CD14-positive monocyte (primary cell): ENCODE results near the gene LGALS3BP. TPM values are rescaled to one million over a fixed set of nuclear protein-coding genes. Genes with fewer than 3 reads are reported as not detected.

Experiments
- DNase-seq, 3 donors: peaks; one replicate each; pipeline ENCODE4 v3.0.0-alpha.2; 2011 to 2022
- H2AFZ ChIP-seq: 2 replicates; pipeline ENCODE4 v1.6.0; 2012; ENCODE audit warnings: mild to moderate bottlenecking, low read depth, low read length, inconsistent platforms; ENCODE audit not compliant: insufficient read depth, poor library complexity, severe bottlenecking
- H3K27ac ChIP-seq, 2 donors: 1 replicate in 1 of 2; 2 replicates in 1 of 2; pipeline ENCODE4 v1.5.1; 2012 to 2013; ENCODE audit warnings: low read length in 2 of 2, control low read depth in 1 of 2, inconsistent platforms in 1 of 2, low read depth in 1 of 2, mild to moderate bottlenecking in 1 of 2
- H3K27me3 ChIP-seq, 2 donors: one replicate each; pipeline versions ENCODE4 v1.6.0 to v1.6.1; 2011 to 2013; ENCODE audit warnings: low read length in 2 of 2; ENCODE audit not compliant: control insufficient read depth in 2 of 2, insufficient read depth in 2 of 2
- H3K36me3 ChIP-seq, 2 donors: replicated peaks in 1 of 2; 1 replicate in 1 of 2; 2 replicates in 1 of 2; pipeline versions ENCODE4 v1.5.1 to v1.6.1; 2012 to 2013; ENCODE audit warnings: low read length in 2 of 2, control low read depth in 1 of 2, inconsistent platforms in 1 of 2, mild to moderate bottlenecking in 1 of 2; ENCODE audit not compliant: insufficient read depth in 2 of 2, control insufficient read depth in 1 of 2
- H3K4me1 ChIP-seq, 2 donors: 1 replicate in 1 of 2; 2 replicates in 1 of 2; pipeline versions ENCODE4 v1.5.1 to v1.6.1; 2012 to 2013; ENCODE audit warnings: low read length in 2 of 2, control low read depth in 1 of 2, inconsistent platforms in 1 of 2, mild to moderate bottlenecking in 1 of 2, moderate library complexity in 1 of 2; ENCODE audit not compliant: insufficient read depth in 2 of 2, control insufficient read depth in 1 of 2
- H3K4me2 ChIP-seq: replicated peaks from 2 replicates; pipeline ENCODE3; 2012; ENCODE audit warnings: low read length, moderate library complexity, mild to moderate bottlenecking; ENCODE audit not compliant: poor library complexity, severe bottlenecking; ENCODE audit errors: extremely low read depth
- H3K4me3 ChIP-seq, 3 experiments: fragments of 200-600 bp in 1 of 3; sonication (generic) in 1 of 3; replicated peaks in 1 of 3; 1 replicate in 2 of 3; 2 replicates in 1 of 3; pipeline ENCODE4 v1.5.1; 2011 to 2013; ENCODE audit warnings: low read length in 3 of 3, mild to moderate bottlenecking in 3 of 3, control low read depth in 2 of 3, low read depth in 2 of 3, inconsistent platforms in 1 of 3, moderate library complexity in 1 of 3
- H3K79me2 ChIP-seq: 2 replicates; pipeline ENCODE4 v1.6.0; 2012; ENCODE audit warnings: mild to moderate bottlenecking, control low read depth, inconsistent platforms, low read length, moderate library complexity; ENCODE audit not compliant: insufficient read depth
- H3K9ac ChIP-seq: 2 replicates; pipeline ENCODE4 v1.6.0; 2017; ENCODE audit warnings: low read length, mild to moderate bottlenecking; ENCODE audit not compliant: insufficient read depth, poor library complexity, severe bottlenecking
- H3K9me3 ChIP-seq, 2 donors: replicated peaks in 1 of 2; 1 replicate in 1 of 2; 2 replicates in 1 of 2; pipeline versions ENCODE4 v1.5.1 to v1.6.1; 2012 to 2013; ENCODE audit warnings: low read length in 2 of 2, control low read depth in 1 of 2; ENCODE audit not compliant: control insufficient read depth in 1 of 2, insufficient read depth in 1 of 2
- H4K20me1 ChIP-seq: 2 replicates; pipeline ENCODE4 v1.6.0; 2012; ENCODE audit warnings: mild to moderate bottlenecking, low read length, control low read depth, moderate library complexity; ENCODE audit not compliant: insufficient read depth
- H3K27ac Mint-ChIP-seq, 7 donors: one replicate each; pipeline ENCODE4 v1.8.0; 2020; ENCODE audit warnings: mild to moderate bottlenecking in 7 of 7, mixed read lengths in 7 of 7, moderate library complexity in 6 of 7, inconsistent platforms in 2 of 7
- H3K27me3 Mint-ChIP-seq, 3 donors: one replicate each; pipeline ENCODE4 v1.8.0; 2021 to 2022; ENCODE audit warnings: low read depth in 3 of 3, mild to moderate bottlenecking in 3 of 3, mixed read lengths in 3 of 3, moderate library complexity in 3 of 3, inconsistent platforms in 1 of 3
- H3K36me3 Mint-ChIP-seq, 2 donors: one replicate each; pipeline ENCODE4 v1.8.0; 2020; ENCODE audit warnings: mixed read lengths in 2 of 2, inconsistent platforms in 1 of 2, mild to moderate bottlenecking in 1 of 2
- H3K4me1 Mint-ChIP-seq: one replicate; pipeline ENCODE4 v1.8.0; 2020; ENCODE audit warnings: mild to moderate bottlenecking, mixed read lengths
- H3K4me3 Mint-ChIP-seq, 2 donors: one replicate each; pipeline ENCODE4 v1.8.0; 2020; ENCODE audit warnings: mild to moderate bottlenecking in 2 of 2, mixed read lengths in 2 of 2, moderate library complexity in 1 of 2
- H3K9me3 Mint-ChIP-seq, 7 donors: one replicate each; pipeline ENCODE4 v1.8.0; 2020 to 2022; ENCODE audit warnings: mixed read lengths in 7 of 7, mild to moderate bottlenecking in 6 of 7, moderate library complexity in 6 of 7, inconsistent platforms in 2 of 7
- WGBS: methylation state at CpG from one replicate; pipeline ENCODE4 v1.1.5; 2013; ENCODE audit warnings: missing lambda C conversion rate; ENCODE audit not compliant: insufficient coverage; 5-methylcytosine and 5-hydroxymethylcytosine counted together
- intact Hi-C, 2 donors: fragments of 100-400 bp; cut with micrococcal nuclease; formaldehyde crosslinking; loops; one replicate each; pipeline versions ENCODE4 v1.15.0 to v1.15.1; 2023
- polyA plus RNA-seq, 3 donors: library from polyadenylated mRNA; depleted of rRNA in 1 of 3; unstranded in 2 of 3; stranded (reverse) in 1 of 3; fragments of 300-500 nt in 2 of 3; fragments of >200 nt in 1 of 3; fragmentation: Illumina TruSeq in 2 of 3; gene quantifications; 1 replicate in 2 of 3; 2 replicates in 1 of 3; pipeline ENCODE4 v1.2.3, GENCODE V29; 2012 to 2021
- TF ChIP-seq, protein P1 (sequence below): fragments of 200-600 bp; IDR thresholded peaks from one replicate; pipeline ENCODE4 v1.8.0; 2022; ENCODE audit warnings: antibody characterized with exemption, mild to moderate bottlenecking

LGALS3BP gene
- polyA plus RNA-seq, 3 donors: 11.4 to 12.0 (median 11.7) TPM

DNA sequence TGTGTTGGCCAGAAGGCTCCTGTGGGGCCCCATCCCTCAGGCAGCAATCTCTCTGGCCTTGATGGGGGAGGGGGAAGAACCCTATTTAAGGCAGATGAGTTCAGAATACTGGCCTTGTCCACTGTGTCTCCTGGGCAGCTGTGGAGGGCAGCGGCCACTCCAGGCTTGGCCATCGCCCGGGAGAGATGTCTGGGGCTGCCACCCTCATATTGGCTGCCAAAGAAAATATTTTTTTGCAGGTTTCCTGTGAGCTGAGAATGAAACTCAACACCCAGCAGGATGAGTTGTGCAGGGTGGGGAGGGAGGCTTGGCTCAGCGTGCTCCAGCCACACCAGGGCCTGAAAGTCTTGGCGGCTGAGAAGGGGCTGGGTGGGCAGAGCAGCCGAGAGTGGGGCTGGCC, 40.1 kb downstream of the LGALS3BP start:
- Mint-ChIP-seq H3K4me1 (peaks cover 4% of the 10 kb centered on the region), H3K9me3 (peaks cover 0 to 2% (median 0%) of the 10 kb centered on the region in 7 donors), H3K27ac (no peak overlapping the region), H3K4me3 (no peak overlapping the region), H3K36me3 (no peaks in the 10 kb centered on the region), H3K27me3 (peaks cover 1 to 4% (median 3%) of the 10 kb centered on the region in 3 donors)
- DNase-seq: no peak
- TF ChIP-seq, protein P1, sequence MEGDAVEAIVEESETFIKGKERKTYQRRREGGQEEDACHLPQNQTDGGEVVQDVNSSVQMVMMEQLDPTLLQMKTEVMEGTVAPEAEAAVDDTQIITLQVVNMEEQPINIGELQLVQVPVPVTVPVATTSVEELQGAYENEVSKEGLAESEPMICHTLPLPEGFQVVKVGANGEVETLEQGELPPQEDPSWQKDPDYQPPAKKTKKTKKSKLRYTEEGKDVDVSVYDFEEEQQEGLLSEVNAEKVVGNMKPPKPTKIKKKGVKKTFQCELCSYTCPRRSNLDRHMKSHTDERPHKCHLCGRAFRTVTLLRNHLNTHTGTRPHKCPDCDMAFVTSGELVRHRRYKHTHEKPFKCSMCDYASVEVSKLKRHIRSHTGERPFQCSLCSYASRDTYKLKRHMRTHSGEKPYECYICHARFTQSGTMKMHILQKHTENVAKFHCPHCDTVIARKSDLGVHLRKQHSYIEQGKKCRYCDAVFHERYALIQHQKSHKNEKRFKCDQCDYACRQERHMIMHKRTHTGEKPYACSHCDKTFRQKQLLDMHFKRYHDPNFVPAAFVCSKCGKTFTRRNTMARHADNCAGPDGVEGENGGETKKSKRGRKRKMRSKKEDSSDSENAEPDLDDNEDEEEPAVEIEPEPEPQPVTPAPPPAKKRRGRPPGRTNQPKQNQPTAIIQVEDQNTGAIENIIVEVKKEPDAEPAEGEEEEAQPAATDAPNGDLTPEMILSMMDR: no peak
- Histone ChIP-seq H4K20me1 (no peaks in the 10 kb centered on the region), H3K9me3 (no peaks in the 10 kb centered on the region), H3K9ac (no peak overlapping the region), H3K36me3 (no peaks in the 10 kb centered on the region), H3K27ac (no peak overlapping the region), H3K4me2 (no peak overlapping the region), H3K4me1 (peaks cover 1 to 2% of the 10 kb centered on the region in 2 donors), H3K4me3 (no peak overlapping the region), H2AFZ (no peak overlapping the region), H3K79me2 (no peaks in the 10 kb centered on the region), H3K27me3 (no peaks in the 10 kb centered on the region)
- WGBS: 96% methylated on average over 4 of the region's 6 CpGs
- intact Hi-C loops: no loop called here

DNA sequence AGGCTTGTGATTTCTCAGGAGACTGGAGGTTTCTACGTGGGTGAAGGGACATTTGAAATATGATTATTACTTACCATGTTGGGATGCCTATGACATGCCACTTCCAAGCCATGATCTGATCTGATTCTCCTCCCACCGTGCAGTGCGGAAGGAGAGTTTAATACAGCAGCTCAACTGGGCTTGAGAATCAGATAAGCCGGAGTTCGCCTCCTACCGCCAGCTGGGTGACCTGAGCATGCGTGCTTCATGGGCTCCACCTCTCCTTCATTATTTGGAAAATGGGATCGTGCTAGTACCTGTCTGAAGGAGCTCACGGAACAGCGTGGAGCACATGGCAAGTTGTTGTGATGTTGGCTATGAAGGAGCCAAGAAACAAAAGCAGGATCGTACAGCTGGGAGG, 42.2 kb downstream of the LGALS3BP start:
- H3K36me3 Mint-ChIP-seq: peaks cover 0 to 2% of the 10 kb centered on the region in 2 donors

More for the DNA sequence above, 42.2 kb downstream of the LGALS3BP start:
- TF ChIP-seq, protein P1: no peak
- Histone ChIP-seq H3K9me3 (no peaks in the 10 kb centered on the region), H3K4me1 (peaks cover 18 to 21% of the 10 kb centered on the region in 2 donors), H3K79me2 (no peaks in the 10 kb centered on the region), H3K27me3 (no peaks in the 10 kb centered on the region), H3K4me3 (no peak overlapping the region), H3K27ac (no peak overlapping the region), H3K9ac (no peak overlapping the region), H2AFZ (no peak overlapping the region), H3K36me3 (no peaks in the 10 kb centered on the region), H3K4me2 (no peak overlapping the region), H4K20me1 (no peaks in the 10 kb centered on the region)
- H3K4me1 Mint-ChIP-seq: peaks cover 22% of the 10 kb centered on the region
- intact Hi-C loops: no loop called here
- no peak for DNase-seq
- H3K9me3 Mint-ChIP-seq: no peaks in the 10 kb centered on the region
- 80% methylated on average over 6 of the region's 11 CpGs for WGBS
- peaks cover 1 to 6% (median 2%) of the 10 kb centered on the region in 3 donors for H3K27me3 Mint-ChIP-seq
- no peak overlapping the region for H3K27ac Mint-ChIP-seq
- no peak overlapping the region for H3K4me3 Mint-ChIP-seq
